HepG2 (cell line): Measurements from ENCODE around the gene SYT8.

Experiments
- KDM5A ChIP-seq: fragments of 200-600 bp; sonication (generic); IDR thresholded peaks from 2 replicates; pipeline ENCODE4 v1.7.0; 2018; ENCODE audit warnings: antibody characterized with exemption, mild to moderate bottlenecking, low read length, borderline replicate concordance
- YY1 ChIP-seq: IDR thresholded peaks from 2 replicates; pipeline ENCODE4 v1.6.1; 2011; ENCODE audit warnings: low read length, low read depth, moderate library complexity, mild to moderate bottlenecking; ENCODE audit not compliant: insufficient read depth, insufficient replicate concordance
- ZNF260 ChIP-seq: sonication (generic); formaldehyde crosslinking; IDR thresholded peaks from 2 replicates; pipeline ENCODE4 v1.4.0; 2020; ENCODE audit warnings: missing genetic modification reagents, low read depth, mild to moderate bottlenecking, borderline replicate concordance

GRCh38 chr11:1838077-1838425 lies 3.3 kb downstream of the SYT8 start:
- TF ChIP-seq YY1 (no peak), ZNF260 (CRISPR knock-in tag) (no peak), KDM5A (no peak)
